HepG2 (cell line): ENCODE results near the gene SLC48A1. TPM values are rescaled to one million over a fixed set of nuclear protein-coding genes. Genes with fewer than 3 reads are reported as not detected.

Experiments
- ATAD3A ChIP-seq: sonication (generic); formaldehyde crosslinking; IDR thresholded peaks from 2 replicates; pipeline ENCODE4 v1.4.0; 2020; ENCODE audit warnings: missing genetic modification reagents
- ELF1 ChIP-seq: sonication (generic); formaldehyde crosslinking; IDR thresholded peaks from 2 replicates; pipeline ENCODE4 v1.4.0; 2020; ENCODE audit warnings: missing genetic modification reagents
- HIVEP1 ChIP-seq: sonication (generic); formaldehyde crosslinking; IDR thresholded peaks from 2 replicates; pipeline ENCODE4 v1.4.0; 2020; ENCODE audit warnings: mild to moderate bottlenecking, missing genetic modification reagents
- NONO ChIP-seq, 2 experiments: fragments of 450-650 bp in 1 of 2; sonication (generic) in 1 of 2; formaldehyde crosslinking in 1 of 2; IDR thresholded peaks in 1 of 2; conservative IDR thresholded peaks in 1 of 2; 2 replicates each; pipeline versions ENCODE4 v1.6.1 to v1.8.0; 2017 to 2022; ENCODE audit warnings: mild to moderate bottlenecking in 1 of 2, missing genetic modification reagents in 1 of 2, moderate library complexity in 1 of 2
- NR2F2 ChIP-seq: IDR thresholded peaks from 2 replicates; pipeline ENCODE4 v1.6.1; 2012; ENCODE audit warnings: low read depth, inconsistent platforms, borderline replicate concordance
- RBM39 ChIP-seq: fragments of 200-400 bp; formaldehyde crosslinking; IDR thresholded peaks from one replicate; pipeline ENCODE4 v1.6.1; 2018; ENCODE audit warnings: antibody characterized with exemption, mild to moderate bottlenecking, low read depth, low read length; ENCODE audit not compliant: poor library complexity, severe bottlenecking
- RXRB ChIP-seq: IDR thresholded peaks from 2 replicates; pipeline ENCODE4 v1.6.1; 2016; ENCODE audit warnings: borderline replicate concordance, missing genetic modification reagents, missing compliant biosample characterization
- SNAPC2 ChIP-seq: sonication (generic); formaldehyde crosslinking; IDR thresholded peaks from 2 replicates; pipeline ENCODE4 v1.8.1; 2022; ENCODE audit warnings: mild to moderate bottlenecking, missing genetic modification reagents
- ZNF264 ChIP-seq: sonication (generic); formaldehyde crosslinking; IDR thresholded peaks from 2 replicates; pipeline ENCODE4 v1.4.0; 2020; ENCODE audit warnings: missing genetic modification reagents
- ZNF737 ChIP-seq: sonication (generic); formaldehyde crosslinking; IDR thresholded peaks from 2 replicates; pipeline ENCODE4 v1.5.0; 2020; ENCODE audit warnings: missing genetic modification reagents, mild to moderate bottlenecking, borderline replicate concordance
- ZSCAN30 ChIP-seq: sonication (generic); formaldehyde crosslinking; IDR thresholded peaks from 2 replicates; pipeline ENCODE4 v1.5.0; 2020; ENCODE audit warnings: mild to moderate bottlenecking, missing genetic modification reagents
- polyA plus RNA-seq, 8 experiments: library from polyadenylated mRNA; depleted of rRNA in 3 of 8; stranded (reverse) in 7 of 8; unstranded in 1 of 8; fragments of >200 nt; fragmentation: Illumina TruSeq in 4 of 8; extraction: Trizol in 4 of 8; gene quantifications; 2 replicates each; pipeline versions ENCODE4 v1.2.1 to v1.2.3, GENCODE V29; 2011 to 2016; ENCODE audit warnings: low read depth in 4 of 8, missing spikeins in 1 of 8, mixed read lengths in 1 of 8; ENCODE audit not compliant: insufficient read depth in 1 of 8
- total RNA-seq, 5 experiments: library from RNA; depleted of rRNA; stranded (reverse); fragments of >200 nt; fragmentation: Illumina TruSeq; extraction: Trizol; gene quantifications; 2 replicates each; pipeline ENCODE4 v1.2.3, GENCODE V29; 2016; ENCODE audit warnings: low read depth in 1 of 5
- TF ChIP-seq, protein P1 (sequence below): IDR thresholded peaks from 2 replicates; pipeline ENCODE4 v1.6.1; 2018; ENCODE audit warnings: missing genetic modification reagents, mild to moderate bottlenecking, missing compliant biosample characterization
- TF ChIP-seq, protein P2 (sequence below): fragments of 450-650 bp; IDR thresholded peaks from 2 replicates; pipeline ENCODE4 v1.6.1; 2017; ENCODE audit warnings: mild to moderate bottlenecking

The SLC48A1 gene
- total and polyA plus RNA-seq, 2 of the 13 experiments (the other 11 are each of a cell fraction or from before 2014, with no cell fraction given), result 2.2 to 3.7 TPM

DNA sequence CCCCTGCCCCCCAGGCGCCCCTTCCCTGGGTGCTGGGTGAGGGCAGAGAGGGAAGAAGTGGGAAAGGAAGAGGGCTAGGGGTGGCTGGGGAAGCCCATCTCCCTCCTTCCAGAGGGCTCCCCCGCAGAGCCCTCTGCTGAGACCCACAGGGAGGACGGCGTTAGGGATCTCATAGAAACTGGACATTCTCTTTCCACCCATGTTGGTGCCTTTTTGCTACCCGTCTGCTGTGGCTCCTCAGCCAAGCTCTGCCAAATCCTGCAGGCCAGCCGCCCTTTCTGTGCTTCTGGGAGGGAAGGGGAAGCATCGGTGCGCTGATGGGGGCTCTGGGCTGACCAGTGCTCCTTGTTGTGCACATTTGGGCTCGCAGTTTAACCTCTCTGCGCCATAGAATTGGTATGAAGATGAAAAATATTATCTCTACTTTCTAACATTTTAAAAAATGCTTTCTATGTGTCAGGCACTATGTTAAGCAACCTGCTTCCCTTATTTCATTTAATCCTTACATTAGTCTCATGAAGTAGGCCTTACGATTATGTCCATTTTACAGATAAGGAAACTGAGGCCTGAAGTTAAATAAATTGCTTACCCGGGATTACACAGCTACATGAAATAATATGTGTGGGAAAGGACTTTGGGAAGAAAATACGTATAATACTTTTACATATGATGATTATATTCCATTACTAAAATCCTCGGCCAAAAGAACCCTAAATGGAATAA lies 981 bp downstream of the SLC48A1 start (continued):
- TF ChIP-seq, protein P1, sequence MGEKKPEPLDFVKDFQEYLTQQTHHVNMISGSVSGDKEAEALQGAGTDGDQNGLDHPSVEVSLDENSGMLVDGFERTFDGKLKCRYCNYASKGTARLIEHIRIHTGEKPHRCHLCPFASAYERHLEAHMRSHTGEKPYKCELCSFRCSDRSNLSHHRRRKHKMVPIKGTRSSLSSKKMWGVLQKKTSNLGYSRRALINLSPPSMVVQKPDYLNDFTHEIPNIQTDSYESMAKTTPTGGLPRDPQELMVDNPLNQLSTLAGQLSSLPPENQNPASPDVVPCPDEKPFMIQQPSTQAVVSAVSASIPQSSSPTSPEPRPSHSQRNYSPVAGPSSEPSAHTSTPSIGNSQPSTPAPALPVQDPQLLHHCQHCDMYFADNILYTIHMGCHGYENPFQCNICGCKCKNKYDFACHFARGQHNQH (CRISPR knock-in tag), result no peak
- no peak for TF ChIP-seq ZNF264 (CRISPR knock-in tag)
- TF ChIP-seq SNAPC2 (CRISPR knock-in tag), result no peak
- TF ChIP-seq ZNF737 (CRISPR knock-in tag), result no peak
- no peak for TF ChIP-seq NONO (IDR thresholded peaks at IDR 0.05)
- 0 out of 2 replicates have a peak, but pooled peaks have one; percentile 10 for TF ChIP-seq NONO (CRISPR knock-in tag; conservative IDR thresholded peaks at IDR 0.05)
- TF ChIP-seq NR2F2, result no peak
- no peak for TF ChIP-seq ATAD3A
- no peak for TF ChIP-seq ELF1 (CRISPR knock-in tag)
- no peak for TF ChIP-seq ZSCAN30 (CRISPR knock-in tag)
- TF ChIP-seq, protein P2, sequence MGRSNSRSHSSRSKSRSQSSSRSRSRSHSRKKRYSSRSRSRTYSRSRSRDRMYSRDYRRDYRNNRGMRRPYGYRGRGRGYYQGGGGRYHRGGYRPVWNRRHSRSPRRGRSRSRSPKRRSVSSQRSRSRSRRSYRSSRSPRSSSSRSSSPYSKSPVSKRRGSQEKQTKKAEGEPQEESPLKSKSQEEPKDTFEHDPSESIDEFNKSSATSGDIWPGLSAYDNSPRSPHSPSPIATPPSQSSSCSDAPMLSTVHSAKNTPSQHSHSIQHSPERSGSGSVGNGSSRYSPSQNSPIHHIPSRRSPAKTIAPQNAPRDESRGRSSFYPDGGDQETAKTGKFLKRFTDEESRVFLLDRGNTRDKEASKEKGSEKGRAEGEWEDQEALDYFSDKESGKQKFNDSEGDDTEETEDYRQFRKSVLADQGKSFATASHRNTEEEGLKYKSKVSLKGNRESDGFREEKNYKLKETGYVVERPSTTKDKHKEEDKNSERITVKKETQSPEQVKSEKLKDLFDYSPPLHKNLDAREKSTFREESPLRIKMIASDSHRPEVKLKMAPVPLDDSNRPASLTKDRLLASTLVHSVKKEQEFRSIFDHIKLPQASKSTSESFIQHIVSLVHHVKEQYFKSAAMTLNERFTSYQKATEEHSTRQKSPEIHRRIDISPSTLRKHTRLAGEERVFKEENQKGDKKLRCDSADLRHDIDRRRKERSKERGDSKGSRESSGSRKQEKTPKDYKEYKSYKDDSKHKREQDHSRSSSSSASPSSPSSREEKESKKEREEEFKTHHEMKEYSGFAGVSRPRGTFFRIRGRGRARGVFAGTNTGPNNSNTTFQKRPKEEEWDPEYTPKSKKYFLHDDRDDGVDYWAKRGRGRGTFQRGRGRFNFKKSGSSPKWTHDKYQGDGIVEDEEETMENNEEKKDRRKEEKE, result no peak
- TF ChIP-seq HIVEP1 (CRISPR knock-in tag), result 0 out of 2 replicates have a peak, but pooled peaks have one; percentile 37
- TF ChIP-seq RXRB (CRISPR knock-in tag), result no peak
- TF ChIP-seq RBM39, result no peak
- TF ChIP-seq, all 625 proteins: peak for 9
